Kidney epithelial cell (primary cell): ENCODE measurements around the gene CES4A. TPM values are rescaled to one million over a fixed set of nuclear protein-coding genes. Genes with fewer than 3 reads are reported as not detected.
"Not testable (repeated sequence)": the region's sequence is repeated elsewhere in the genome, so short reads cannot be mapped to it uniquely, and the experiment has no call there.

Source experiments
- DNase-seq: peaks from one replicate; pipeline ENCODE4 v3.0.0-alpha.2; 2010; ENCODE audit warnings: low read depth
- H3K27me3 ChIP-seq: 2 replicates; pipeline ENCODE4 v1.6.0; 2011; ENCODE audit warnings: low read length; ENCODE audit not compliant: control insufficient read depth, insufficient read depth
- H3K36me3 ChIP-seq: 2 replicates; pipeline ENCODE4 v1.5.1; 2011; ENCODE audit warnings: low read length; ENCODE audit not compliant: control insufficient read depth, insufficient read depth
- H3K4me3 ChIP-seq: 2 replicates; pipeline ENCODE4 v1.5.1; 2011; ENCODE audit warnings: low read depth, mild to moderate bottlenecking, control low read depth, low read length
- total RNA-seq: library from RNA; depleted of rRNA; stranded (reverse); fragments of >200 nt; gene quantifications from 2 replicates; pipeline ENCODE4 v1.2.3, GENCODE V29; 2015
- TF ChIP-seq, protein P1 (sequence below): IDR thresholded peaks from 2 replicates; pipeline ENCODE4 v1.5.1; 2011; ENCODE audit warnings: mild to moderate bottlenecking, moderate library complexity, low read length, control low read depth, inconsistent platforms; ENCODE audit not compliant: insufficient read depth, poor library complexity, severe bottlenecking

CES4A gene
- total RNA-seq = 1.3 and 2.3 TPM in 2 replicates

DNA sequence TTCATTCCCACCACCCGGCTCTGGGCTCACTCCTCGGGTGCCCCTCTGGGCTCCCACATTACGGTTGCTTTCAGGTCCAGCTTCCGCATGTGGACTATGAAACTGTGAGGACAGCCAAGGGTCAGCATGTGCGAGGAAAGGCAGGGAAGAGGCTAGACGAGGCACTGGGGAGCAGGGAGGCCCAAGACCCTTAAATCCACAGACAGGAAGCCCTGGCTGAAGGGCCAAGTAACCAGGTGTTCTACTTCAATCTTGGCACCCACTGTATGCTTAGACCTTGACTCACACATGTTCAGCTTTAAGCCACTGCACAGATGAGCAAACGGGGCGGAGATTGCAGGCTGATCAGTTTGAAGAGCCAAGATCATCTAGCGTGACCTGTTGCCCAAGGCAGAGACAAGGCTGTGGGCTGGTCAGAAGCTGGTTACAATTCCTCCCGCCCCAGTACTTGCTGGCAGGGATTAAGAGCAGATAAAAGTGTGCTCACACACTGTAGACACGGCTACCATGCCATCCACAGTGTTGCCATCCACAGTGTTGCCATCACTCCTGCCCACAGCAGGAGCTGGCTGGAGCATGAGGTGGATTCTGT is at the start of gene CES4A:
TSS of gene CES4A (plus strand) at position 393 of the 592 bp plus-strand sequence. CDS start at position 577, 184 bp downstream.
- peak; percentile 90 for DNase-seq
- TF ChIP-seq, protein P1, sequence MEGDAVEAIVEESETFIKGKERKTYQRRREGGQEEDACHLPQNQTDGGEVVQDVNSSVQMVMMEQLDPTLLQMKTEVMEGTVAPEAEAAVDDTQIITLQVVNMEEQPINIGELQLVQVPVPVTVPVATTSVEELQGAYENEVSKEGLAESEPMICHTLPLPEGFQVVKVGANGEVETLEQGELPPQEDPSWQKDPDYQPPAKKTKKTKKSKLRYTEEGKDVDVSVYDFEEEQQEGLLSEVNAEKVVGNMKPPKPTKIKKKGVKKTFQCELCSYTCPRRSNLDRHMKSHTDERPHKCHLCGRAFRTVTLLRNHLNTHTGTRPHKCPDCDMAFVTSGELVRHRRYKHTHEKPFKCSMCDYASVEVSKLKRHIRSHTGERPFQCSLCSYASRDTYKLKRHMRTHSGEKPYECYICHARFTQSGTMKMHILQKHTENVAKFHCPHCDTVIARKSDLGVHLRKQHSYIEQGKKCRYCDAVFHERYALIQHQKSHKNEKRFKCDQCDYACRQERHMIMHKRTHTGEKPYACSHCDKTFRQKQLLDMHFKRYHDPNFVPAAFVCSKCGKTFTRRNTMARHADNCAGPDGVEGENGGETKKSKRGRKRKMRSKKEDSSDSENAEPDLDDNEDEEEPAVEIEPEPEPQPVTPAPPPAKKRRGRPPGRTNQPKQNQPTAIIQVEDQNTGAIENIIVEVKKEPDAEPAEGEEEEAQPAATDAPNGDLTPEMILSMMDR = no peak
- Histone ChIP-seq H3K4me3 (no peak within 1 kb of the TSS), H3K27me3 (no peaks in the 10 kb centered on the region), H3K36me3 (no peaks in the 10 kb centered on the region)

DNA sequence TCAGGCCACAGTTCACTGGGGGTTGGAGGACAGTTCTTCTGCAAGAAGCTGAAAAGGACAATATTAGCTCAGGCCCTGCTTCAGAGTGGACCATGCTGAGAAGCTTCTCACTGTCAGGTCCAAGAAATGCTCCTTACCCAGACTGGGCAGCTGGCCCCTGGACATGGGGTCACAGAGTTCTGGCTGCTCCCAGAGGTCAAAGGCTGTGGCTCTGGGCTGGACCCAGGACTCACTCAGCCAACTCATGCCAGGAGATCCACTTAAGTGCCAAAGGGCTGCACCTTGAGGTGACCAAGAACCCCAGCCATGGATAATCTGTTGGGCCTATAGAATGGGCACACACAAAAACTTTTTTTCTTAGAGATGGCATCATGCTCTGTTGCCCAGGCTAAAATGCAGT is 49.0 kb upstream of the CES4A start:
- Histone ChIP-seq H3K4me3 (no peak overlapping the region), H3K36me3 (peaks cover 1% of the 10 kb centered on the region), H3K27me3 (peaks cover 3% of the 10 kb centered on the region)
- DNase-seq = no peak
- TF ChIP-seq, protein P1 = no peak

DNA sequence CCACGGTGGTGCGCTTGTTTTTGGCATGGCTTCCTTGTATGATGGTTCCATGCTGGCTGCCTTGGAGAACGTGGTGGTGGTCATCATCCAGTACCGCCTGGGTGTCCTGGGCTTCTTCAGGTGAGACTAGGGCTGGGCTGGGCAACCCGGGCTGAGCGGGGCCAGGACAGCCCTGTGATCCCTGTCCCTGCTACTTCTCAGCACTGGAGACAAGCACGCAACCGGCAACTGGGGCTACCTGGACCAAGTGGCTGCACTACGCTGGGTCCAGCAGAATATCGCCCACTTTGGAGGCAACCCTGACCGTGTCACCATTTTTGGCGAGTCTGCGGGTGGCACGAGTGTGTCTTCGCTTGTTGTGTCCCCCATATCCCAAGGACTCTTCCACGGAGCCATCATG is 48.2 kb upstream of the CES4A start:
- Histone ChIP-seq H3K27me3 (peaks cover 3% of the 10 kb centered on the region), H3K36me3 (peaks cover 1% of the 10 kb centered on the region), H3K4me3 (no peak overlapping the region)
- TF ChIP-seq, protein P1 = no peak
- DNase-seq = no peak

DNA sequence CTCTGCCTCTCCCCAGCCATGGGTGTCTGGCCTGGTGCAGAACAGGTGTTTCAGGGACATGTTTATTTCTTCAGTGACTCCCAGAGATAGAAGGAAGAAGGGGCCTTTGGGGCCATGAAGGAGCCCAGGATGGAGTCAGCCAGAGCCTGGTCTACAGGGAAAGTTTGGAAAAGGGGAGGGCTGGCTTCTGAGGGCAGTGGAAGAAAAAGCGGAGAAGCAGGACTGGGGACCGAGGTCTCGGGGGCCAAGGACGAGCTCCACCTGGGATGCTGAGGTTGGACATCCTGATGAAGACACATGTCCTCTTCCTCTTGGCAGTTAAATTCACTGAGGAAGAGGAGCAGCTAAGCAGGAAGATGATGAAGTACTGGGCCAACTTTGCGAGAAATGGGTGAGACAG is 45.4 kb upstream of the CES4A start:
- DNase-seq = no peak
- TF ChIP-seq, protein P1 = no peak
- H3K36me3 ChIP-seq = peaks cover 1% of the 10 kb centered on the region
- H3K4me3 ChIP-seq = no peak overlapping the region
- peaks cover 3% of the 10 kb centered on the region for H3K27me3 ChIP-seq

DNA sequence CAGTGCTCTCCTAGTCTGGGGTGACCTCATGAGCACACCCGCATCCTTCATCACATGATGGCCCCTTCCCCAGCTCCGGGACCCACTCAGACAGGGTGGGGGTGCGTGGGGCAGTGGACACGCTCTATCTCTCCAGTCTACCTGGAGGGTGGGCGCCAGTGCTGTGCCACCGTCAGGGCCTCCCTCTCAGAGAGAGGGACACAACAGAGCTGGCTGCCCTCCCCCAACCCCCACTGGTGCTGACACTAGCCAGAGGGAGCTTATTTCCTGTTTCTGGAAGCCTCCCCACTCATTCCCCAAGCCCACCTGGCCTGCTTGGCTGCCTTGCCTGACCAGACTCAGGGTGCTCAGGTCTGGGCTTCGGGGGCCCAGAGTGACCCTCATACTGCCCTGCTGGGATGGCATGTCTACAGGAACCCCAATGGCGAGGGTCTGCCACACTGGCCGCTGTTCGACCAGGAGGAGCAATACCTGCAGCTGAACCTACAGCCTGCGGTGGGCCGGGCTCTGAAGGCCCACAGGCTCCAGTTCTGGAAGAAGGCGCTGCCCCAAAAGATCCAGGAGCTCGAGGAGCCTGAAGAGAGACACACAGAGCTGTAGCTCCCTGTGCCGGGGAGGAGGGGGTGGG is 44.8 kb upstream of the CES4A start:
- peaks cover 1% of the 10 kb centered on the region for H3K36me3 ChIP-seq
- no peak overlapping the region for H3K4me3 ChIP-seq
- TF ChIP-seq, protein P1 = no peak
- DNase-seq = no peak
- H3K27me3 ChIP-seq = peaks cover 7% of the 10 kb centered on the region

DNA sequence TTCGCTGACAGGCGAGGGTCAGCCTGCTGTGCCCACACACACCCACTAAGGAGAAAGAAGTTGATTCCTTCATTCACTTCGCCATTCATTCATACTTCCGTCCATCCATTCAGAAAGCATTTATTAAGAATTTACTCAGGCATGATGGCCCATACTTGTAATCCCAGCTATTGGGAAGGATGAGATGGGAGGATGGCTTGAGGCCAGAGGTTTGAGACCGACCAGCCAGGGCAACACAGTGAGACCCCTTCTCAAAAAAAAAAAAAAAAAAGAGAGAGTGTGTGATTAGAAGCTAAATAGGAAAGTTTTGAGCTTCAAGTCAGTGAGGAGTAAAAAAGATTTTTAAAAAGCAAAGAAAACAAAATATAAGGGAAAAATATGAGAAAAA is 44.3 kb upstream of the CES4A start:
- H3K4me3 ChIP-seq = no peak overlapping the region
- peaks cover 1% of the 10 kb centered on the region for H3K36me3 ChIP-seq
- DNase-seq = no peak
- H3K27me3 ChIP-seq = peaks cover 12% of the 10 kb centered on the region
- TF ChIP-seq, protein P1 = no peak

DNA sequence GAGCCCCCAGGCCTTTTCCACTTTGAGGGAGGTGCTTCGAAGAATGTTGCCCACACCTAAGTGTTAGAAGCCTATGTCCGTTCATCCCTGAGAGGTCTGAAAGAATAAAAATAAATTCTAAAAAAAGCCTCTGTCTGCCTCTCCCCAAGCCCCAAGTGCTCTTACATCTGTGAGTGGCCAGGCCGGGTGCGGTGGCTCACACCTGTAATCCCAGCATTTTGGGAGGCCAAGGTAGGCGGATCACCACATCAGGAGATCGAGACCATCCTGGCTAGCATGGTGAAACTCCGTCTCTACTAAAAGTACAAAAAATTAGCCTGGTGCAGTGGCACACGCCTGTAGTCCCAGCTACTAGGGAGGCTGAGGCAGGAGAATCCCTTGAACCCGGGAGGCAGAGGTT is 43.4 kb upstream of the CES4A start:
- H3K36me3 ChIP-seq, H3K4me3 ChIP-seq, DNase-seq: not testable (repeated sequence)
- H3K27me3 ChIP-seq = peaks cover 18% of the 10 kb centered on the region
